CD14-positive monocyte (primary cell): ENCODE results near the gene RBM22. TPM values are rescaled to one million over a fixed set of nuclear protein-coding genes. Genes with fewer than 3 reads are reported as not detected.
"Not testable (repeated sequence)": the region's sequence is repeated elsewhere in the genome, so short reads cannot be mapped to it uniquely, and the experiment has no call there.

Experiments
- DNase-seq, 3 donors: peaks; one replicate each; pipeline ENCODE4 v3.0.0-alpha.2; 2011 to 2022
- H2AFZ ChIP-seq: 2 replicates; pipeline ENCODE4 v1.6.0; 2012; ENCODE audit warnings: mild to moderate bottlenecking, low read depth, low read length, inconsistent platforms; ENCODE audit not compliant: insufficient read depth, poor library complexity, severe bottlenecking
- H3K27ac ChIP-seq, 2 donors: 1 replicate in 1 of 2; 2 replicates in 1 of 2; pipeline ENCODE4 v1.5.1; 2012 to 2013; ENCODE audit warnings: low read length in 2 of 2, control low read depth in 1 of 2, inconsistent platforms in 1 of 2, low read depth in 1 of 2, mild to moderate bottlenecking in 1 of 2
- H3K27me3 ChIP-seq, 2 donors: one replicate each; pipeline versions ENCODE4 v1.6.0 to v1.6.1; 2011 to 2013; ENCODE audit warnings: low read length in 2 of 2; ENCODE audit not compliant: control insufficient read depth in 2 of 2, insufficient read depth in 2 of 2
- H3K36me3 ChIP-seq, 2 donors: replicated peaks in 1 of 2; 1 replicate in 1 of 2; 2 replicates in 1 of 2; pipeline versions ENCODE4 v1.5.1 to v1.6.1; 2012 to 2013; ENCODE audit warnings: low read length in 2 of 2, control low read depth in 1 of 2, inconsistent platforms in 1 of 2, mild to moderate bottlenecking in 1 of 2; ENCODE audit not compliant: insufficient read depth in 2 of 2, control insufficient read depth in 1 of 2
- H3K4me1 ChIP-seq, 2 donors: 1 replicate in 1 of 2; 2 replicates in 1 of 2; pipeline versions ENCODE4 v1.5.1 to v1.6.1; 2012 to 2013; ENCODE audit warnings: low read length in 2 of 2, control low read depth in 1 of 2, inconsistent platforms in 1 of 2, mild to moderate bottlenecking in 1 of 2, moderate library complexity in 1 of 2; ENCODE audit not compliant: insufficient read depth in 2 of 2, control insufficient read depth in 1 of 2
- H3K4me2 ChIP-seq: replicated peaks from 2 replicates; pipeline ENCODE3; 2012; ENCODE audit warnings: low read length, moderate library complexity, mild to moderate bottlenecking; ENCODE audit not compliant: poor library complexity, severe bottlenecking; ENCODE audit errors: extremely low read depth
- H3K4me3 ChIP-seq, 3 experiments: fragments of 200-600 bp in 1 of 3; sonication (generic) in 1 of 3; replicated peaks in 1 of 3; 1 replicate in 2 of 3; 2 replicates in 1 of 3; pipeline ENCODE4 v1.5.1; 2011 to 2013; ENCODE audit warnings: low read length in 3 of 3, mild to moderate bottlenecking in 3 of 3, control low read depth in 2 of 3, low read depth in 2 of 3, inconsistent platforms in 1 of 3, moderate library complexity in 1 of 3
- H3K79me2 ChIP-seq: 2 replicates; pipeline ENCODE4 v1.6.0; 2012; ENCODE audit warnings: mild to moderate bottlenecking, control low read depth, inconsistent platforms, low read length, moderate library complexity; ENCODE audit not compliant: insufficient read depth
- H3K9ac ChIP-seq: 2 replicates; pipeline ENCODE4 v1.6.0; 2017; ENCODE audit warnings: low read length, mild to moderate bottlenecking; ENCODE audit not compliant: insufficient read depth, poor library complexity, severe bottlenecking
- H3K9me3 ChIP-seq, 2 donors: replicated peaks in 1 of 2; 1 replicate in 1 of 2; 2 replicates in 1 of 2; pipeline versions ENCODE4 v1.5.1 to v1.6.1; 2012 to 2013; ENCODE audit warnings: low read length in 2 of 2, control low read depth in 1 of 2; ENCODE audit not compliant: control insufficient read depth in 1 of 2, insufficient read depth in 1 of 2
- H4K20me1 ChIP-seq: 2 replicates; pipeline ENCODE4 v1.6.0; 2012; ENCODE audit warnings: mild to moderate bottlenecking, low read length, control low read depth, moderate library complexity; ENCODE audit not compliant: insufficient read depth
- H3K27ac Mint-ChIP-seq, 7 donors: one replicate each; pipeline ENCODE4 v1.8.0; 2020; ENCODE audit warnings: mild to moderate bottlenecking in 7 of 7, mixed read lengths in 7 of 7, moderate library complexity in 6 of 7, inconsistent platforms in 2 of 7
- H3K27me3 Mint-ChIP-seq, 3 donors: one replicate each; pipeline ENCODE4 v1.8.0; 2021 to 2022; ENCODE audit warnings: low read depth in 3 of 3, mild to moderate bottlenecking in 3 of 3, mixed read lengths in 3 of 3, moderate library complexity in 3 of 3, inconsistent platforms in 1 of 3
- H3K36me3 Mint-ChIP-seq, 2 donors: one replicate each; pipeline ENCODE4 v1.8.0; 2020; ENCODE audit warnings: mixed read lengths in 2 of 2, inconsistent platforms in 1 of 2, mild to moderate bottlenecking in 1 of 2
- H3K4me1 Mint-ChIP-seq: one replicate; pipeline ENCODE4 v1.8.0; 2020; ENCODE audit warnings: mild to moderate bottlenecking, mixed read lengths
- H3K4me3 Mint-ChIP-seq, 2 donors: one replicate each; pipeline ENCODE4 v1.8.0; 2020; ENCODE audit warnings: mild to moderate bottlenecking in 2 of 2, mixed read lengths in 2 of 2, moderate library complexity in 1 of 2
- H3K9me3 Mint-ChIP-seq, 7 donors: one replicate each; pipeline ENCODE4 v1.8.0; 2020 to 2022; ENCODE audit warnings: mixed read lengths in 7 of 7, mild to moderate bottlenecking in 6 of 7, moderate library complexity in 6 of 7, inconsistent platforms in 2 of 7
- WGBS: methylation state at CpG from one replicate; pipeline ENCODE4 v1.1.5; 2013; ENCODE audit warnings: missing lambda C conversion rate; ENCODE audit not compliant: insufficient coverage; 5-methylcytosine and 5-hydroxymethylcytosine counted together
- intact Hi-C, 2 donors: fragments of 100-400 bp; cut with micrococcal nuclease; formaldehyde crosslinking; loops; one replicate each; pipeline versions ENCODE4 v1.15.0 to v1.15.1; 2023
- polyA minus RNA-seq: library from RNA; depleted of rRNA, polyadenylated mRNA; stranded (reverse); fragments of >200 nt; gene quantifications from 2 replicates; pipeline ENCODE4 v1.2.3, GENCODE V29; 2012
- polyA plus RNA-seq, 3 donors: library from polyadenylated mRNA; depleted of rRNA in 1 of 3; unstranded in 2 of 3; stranded (reverse) in 1 of 3; fragments of 300-500 nt in 2 of 3; fragments of >200 nt in 1 of 3; fragmentation: Illumina TruSeq in 2 of 3; gene quantifications; 1 replicate in 2 of 3; 2 replicates in 1 of 3; pipeline ENCODE4 v1.2.3, GENCODE V29; 2012 to 2021
- total RNA-seq, 12 experiments: library from RNA in 1 of 12; stranded (reverse) in 1 of 12; fragments of 120-200 nt in 1 of 12; gene quantifications; one replicate each; pipeline ENCODE4 v1.2.4 and lab custom pipeline; 2013 to 2026; ENCODE audit warnings: mixed read lengths in 6 of 12, inconsistent platforms in 1 of 12
- TF ChIP-seq, protein P1 (sequence below): fragments of 200-600 bp; IDR thresholded peaks from one replicate; pipeline ENCODE4 v1.8.0; 2022; ENCODE audit warnings: antibody characterized with exemption, mild to moderate bottlenecking

RBM22 gene
- 52.4 TPM for total RNA-seq (2013)
- polyA plus RNA-seq (10 to 100 TPM; 37.9 to 68.4 (median 47.4) TPM), polyA minus RNA-seq (25.6 and 34.3 TPM in 2 replicates), total RNA-seq (lab: John Stamatoyannopoulos, UW) (90.6 to 141 (median 113) reads per million in 11 experiments)

DNA sequence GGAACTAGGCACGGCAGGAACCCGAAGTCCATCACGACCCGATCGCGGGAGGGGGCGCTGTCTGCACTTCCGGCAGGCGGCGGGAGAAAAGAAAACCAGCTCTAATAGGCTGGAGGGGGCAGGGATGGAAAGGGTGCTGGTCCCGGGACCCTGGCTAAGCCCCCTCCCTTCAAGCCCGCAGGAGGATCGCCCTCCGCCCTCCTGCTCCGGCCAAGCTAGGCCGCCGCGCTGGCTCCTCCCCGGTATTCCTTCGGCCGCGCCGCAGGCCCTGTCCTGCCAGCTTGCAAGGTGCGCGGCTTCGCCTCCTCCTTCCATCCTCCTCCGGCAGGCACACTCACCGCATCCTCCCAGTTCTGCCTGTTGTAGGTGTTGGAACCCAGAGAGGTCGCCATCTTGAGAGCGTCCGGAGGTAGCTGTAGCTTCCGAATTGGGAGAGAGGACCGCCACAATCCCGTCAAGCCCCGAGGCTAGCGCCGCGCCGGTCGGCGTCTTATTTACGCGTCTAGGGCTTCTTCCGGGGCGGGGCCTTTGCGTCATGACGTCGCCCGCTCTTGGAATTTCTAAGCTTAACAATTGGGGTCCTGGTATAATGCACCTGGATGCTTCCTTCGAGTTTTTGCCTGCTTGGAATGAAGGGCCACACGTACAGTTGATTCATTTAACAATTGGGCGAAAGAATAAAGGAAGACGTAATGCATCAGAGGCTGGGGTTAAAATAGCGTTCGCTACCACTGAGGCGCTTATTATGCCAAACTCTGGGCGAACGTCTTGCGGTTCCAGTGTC, at the start of gene RBM22:
Gene RBM22, minus strand, starts transcription at position 469 of the 784 bp plus-strand sequence. Its CDS starts 77 bp downstream, at position 392.
- intact Hi-C loops = loop anchor here in 1 of 2 donors (5.0 to 10.0 kb wide), 2 partner anchors 54 to 82 kb away; partner anchors contain the start of gene DCTN4
- no peaks in the 10 kb centered on the region for H3K27me3 ChIP-seq
- no peaks in the 10 kb centered on the region for H4K20me1 ChIP-seq
- peaks cover 13% of the 10 kb centered on the region for H3K4me1 Mint-ChIP-seq
- peaks cover 33 to 36% of the 10 kb centered on the region in 2 donors for H3K36me3 Mint-ChIP-seq
- peak within 1 kb of the TSS; percentile 89 for H2AFZ ChIP-seq
- DNase-seq = peak; percentile 81 to 89 (median 88)
- H3K79me2 ChIP-seq = peaks cover 34% of the 10 kb centered on the region
- no peaks in the 10 kb centered on the region for H3K27me3 Mint-ChIP-seq
- no peaks in the 10 kb centered on the region for H3K9me3 ChIP-seq
- H3K36me3 ChIP-seq = peaks cover 30 to 37% of the 10 kb centered on the region in 2 donors
- peak within 1 kb of the TSS; percentile 66 to 95 (median 88) for H3K4me3 ChIP-seq
- peak within 1 kb of the TSS; percentile 86 for H3K4me2 ChIP-seq
- H3K27ac Mint-ChIP-seq = no peak within 1 kb of the TSS
- H3K9me3 Mint-ChIP-seq = no peaks in the 10 kb centered on the region
- peak within 1 kb of the TSS; percentile 98 for H3K9ac ChIP-seq
- H3K4me1 ChIP-seq = peaks cover 15 to 18% of the 10 kb centered on the region in 2 donors
- WGBS = under 1% methylated on average over 54 of the region's 59 CpGs
- H3K27ac ChIP-seq = peak within 1 kb of the TSS; percentile 80 to 98
- TF ChIP-seq, protein P1, sequence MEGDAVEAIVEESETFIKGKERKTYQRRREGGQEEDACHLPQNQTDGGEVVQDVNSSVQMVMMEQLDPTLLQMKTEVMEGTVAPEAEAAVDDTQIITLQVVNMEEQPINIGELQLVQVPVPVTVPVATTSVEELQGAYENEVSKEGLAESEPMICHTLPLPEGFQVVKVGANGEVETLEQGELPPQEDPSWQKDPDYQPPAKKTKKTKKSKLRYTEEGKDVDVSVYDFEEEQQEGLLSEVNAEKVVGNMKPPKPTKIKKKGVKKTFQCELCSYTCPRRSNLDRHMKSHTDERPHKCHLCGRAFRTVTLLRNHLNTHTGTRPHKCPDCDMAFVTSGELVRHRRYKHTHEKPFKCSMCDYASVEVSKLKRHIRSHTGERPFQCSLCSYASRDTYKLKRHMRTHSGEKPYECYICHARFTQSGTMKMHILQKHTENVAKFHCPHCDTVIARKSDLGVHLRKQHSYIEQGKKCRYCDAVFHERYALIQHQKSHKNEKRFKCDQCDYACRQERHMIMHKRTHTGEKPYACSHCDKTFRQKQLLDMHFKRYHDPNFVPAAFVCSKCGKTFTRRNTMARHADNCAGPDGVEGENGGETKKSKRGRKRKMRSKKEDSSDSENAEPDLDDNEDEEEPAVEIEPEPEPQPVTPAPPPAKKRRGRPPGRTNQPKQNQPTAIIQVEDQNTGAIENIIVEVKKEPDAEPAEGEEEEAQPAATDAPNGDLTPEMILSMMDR = peak; percentile 85
- H3K4me3 Mint-ChIP-seq = no peak within 1 kb of the TSS

DNA sequence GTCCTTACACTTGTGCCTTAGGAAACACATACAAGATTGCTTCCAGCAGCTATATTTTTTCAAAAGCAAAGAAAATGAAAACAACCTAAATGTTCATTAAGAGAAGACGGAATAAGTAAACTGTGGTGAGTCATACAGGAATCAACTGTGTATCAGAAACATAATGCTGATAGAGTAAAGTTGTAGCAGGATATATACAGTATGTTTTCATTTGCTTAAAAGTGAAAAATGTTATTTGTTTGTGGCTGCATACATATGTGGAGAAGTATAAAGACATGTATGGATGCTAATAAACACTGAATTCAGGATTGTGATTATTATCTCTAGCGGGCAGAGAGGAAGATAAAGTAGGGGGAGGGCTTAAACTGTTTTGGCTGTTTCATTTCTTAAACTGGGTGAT, 49.6 kb upstream of the RBM22 start:
- H3K4me2 ChIP-seq = no peak overlapping the region
- Mint-ChIP-seq H3K36me3 (peaks cover 54 to 57% of the 10 kb centered on the region in 2 donors), H3K9me3 (no peaks in the 10 kb centered on the region), H3K27ac (peak overlapping the region in 1 of 7 donors; percentile 3), H3K4me3 (no peak overlapping the region), H3K4me1 (peaks cover 14% of the 10 kb centered on the region), H3K27me3 (no peaks in the 10 kb centered on the region)
- intact Hi-C loops = loop anchor here in 1 of 2 donors (5.0 to 10.0 kb wide), 2 partner anchors 37 to 46 kb away; partner anchors contain the start of gene RBM22
- no peak for DNase-seq
- TF ChIP-seq, protein P1 = no peak
- H3K9ac ChIP-seq = no peak overlapping the region
- WGBS = no CpG with 5 or more reads among the region's 2 CpGs
- no peaks in the 10 kb centered on the region for H3K9me3 ChIP-seq
- H3K4me1 ChIP-seq = no peaks in the 10 kb centered on the region
- H2AFZ ChIP-seq = no peak overlapping the region
- peaks cover 62% of the 10 kb centered on the region for H4K20me1 ChIP-seq
- H3K36me3 ChIP-seq = peaks cover 62 to 66% of the 10 kb centered on the region in 2 donors
- no peaks in the 10 kb centered on the region for H3K27me3 ChIP-seq
- no peak overlapping the region for H3K4me3 ChIP-seq
- peak overlapping the region in 1 of 2 donors; percentile 33 for H3K27ac ChIP-seq
- peaks cover 72% of the 10 kb centered on the region for H3K79me2 ChIP-seq

DNA sequence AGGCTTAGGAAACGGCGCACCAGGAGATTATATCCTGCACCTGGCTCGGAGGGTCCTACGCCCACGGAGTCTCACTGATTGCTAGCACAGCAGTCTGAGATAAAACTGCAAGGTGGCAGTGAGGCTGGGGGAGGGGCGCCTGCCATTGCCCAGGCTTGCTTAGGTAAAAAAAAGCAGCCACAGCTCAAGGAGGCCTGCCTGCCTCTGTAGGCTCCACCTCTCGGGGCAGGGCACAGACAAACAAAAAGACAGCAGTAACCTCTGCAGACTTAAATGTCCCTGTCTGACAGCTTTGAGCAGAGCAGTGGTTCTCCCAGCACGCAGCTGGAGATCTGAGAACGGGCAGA, 42.3 kb upstream of the RBM22 start:
- not testable (repeated sequence) for DNase-seq

More for the DNA sequence above, 42.3 kb upstream of the RBM22 start:
- H3K27me3 Mint-ChIP-seq, H3K27ac ChIP-seq, H2AFZ ChIP-seq, intact Hi-C loops, H3K9ac ChIP-seq, H3K4me3 Mint-ChIP-seq, H3K4me2 ChIP-seq, H3K4me1 ChIP-seq, H3K9me3 ChIP-seq, H3K9me3 Mint-ChIP-seq, H3K27me3 ChIP-seq, H3K4me3 ChIP-seq: not testable (repeated sequence)
- H3K79me2 ChIP-seq = peaks cover 53% of the 10 kb centered on the region
- peaks cover 19 to 35% of the 10 kb centered on the region in 2 donors for H3K36me3 ChIP-seq
- H3K4me1 Mint-ChIP-seq = peaks cover 32% of the 10 kb centered on the region
- peak overlapping the region in 1 of 7 donors; percentile 6 for H3K27ac Mint-ChIP-seq
- peaks cover 33% of the 10 kb centered on the region for H4K20me1 ChIP-seq
- WGBS = 95% methylated on average over 7 of the region's 9 CpGs
- H3K36me3 Mint-ChIP-seq = peaks cover 43 to 62% of the 10 kb centered on the region in 2 donors
